IgD-negative memory B cell (primary cell): ENCODE results near the gene ZP3. TPM values are rescaled to one million over a fixed set of nuclear protein-coding genes. Genes with fewer than 3 reads are reported as not detected.
"Not testable (repeated sequence)": the region's sequence is repeated elsewhere in the genome, so short reads cannot be mapped to it uniquely, and the experiment has no call there.

Source experiments
- H3K27ac Mint-ChIP-seq, 3 donors: one replicate each; pipeline ENCODE4 v1.8.0; 2020 to 2022; ENCODE audit warnings: mild to moderate bottlenecking in 3 of 3, mixed read lengths in 3 of 3, moderate library complexity in 1 of 3
- H3K27me3 Mint-ChIP-seq: one replicate; pipeline ENCODE4 v1.8.0; 2021; ENCODE audit warnings: mixed read lengths
- H3K36me3 Mint-ChIP-seq: one replicate; pipeline ENCODE4 v1.8.0; 2020; ENCODE audit warnings: mild to moderate bottlenecking, mixed read lengths
- H3K4me1 Mint-ChIP-seq, 3 donors: one replicate each; pipeline ENCODE4 v1.8.0; 2020 to 2022; ENCODE audit warnings: mixed read lengths in 3 of 3, mild to moderate bottlenecking in 1 of 3
- H3K4me3 Mint-ChIP-seq, 4 donors: one replicate each; pipeline ENCODE4 v1.8.0; 2020 to 2022; ENCODE audit warnings: mild to moderate bottlenecking in 4 of 4, mixed read lengths in 4 of 4, moderate library complexity in 3 of 4
- H3K9me3 Mint-ChIP-seq, 3 donors: one replicate each; pipeline ENCODE4 v1.8.0; 2020 to 2021; ENCODE audit warnings: mixed read lengths in 3 of 3, mild to moderate bottlenecking in 1 of 3
- polyA plus RNA-seq: library from polyadenylated mRNA; unstranded; fragments of 300-500 nt; fragmentation: Illumina TruSeq; gene quantifications from one replicate; pipeline ENCODE4 v1.2.3, GENCODE V29; 2021

ZP3 gene
- polyA plus RNA-seq = 4.1 TPM

DNA sequence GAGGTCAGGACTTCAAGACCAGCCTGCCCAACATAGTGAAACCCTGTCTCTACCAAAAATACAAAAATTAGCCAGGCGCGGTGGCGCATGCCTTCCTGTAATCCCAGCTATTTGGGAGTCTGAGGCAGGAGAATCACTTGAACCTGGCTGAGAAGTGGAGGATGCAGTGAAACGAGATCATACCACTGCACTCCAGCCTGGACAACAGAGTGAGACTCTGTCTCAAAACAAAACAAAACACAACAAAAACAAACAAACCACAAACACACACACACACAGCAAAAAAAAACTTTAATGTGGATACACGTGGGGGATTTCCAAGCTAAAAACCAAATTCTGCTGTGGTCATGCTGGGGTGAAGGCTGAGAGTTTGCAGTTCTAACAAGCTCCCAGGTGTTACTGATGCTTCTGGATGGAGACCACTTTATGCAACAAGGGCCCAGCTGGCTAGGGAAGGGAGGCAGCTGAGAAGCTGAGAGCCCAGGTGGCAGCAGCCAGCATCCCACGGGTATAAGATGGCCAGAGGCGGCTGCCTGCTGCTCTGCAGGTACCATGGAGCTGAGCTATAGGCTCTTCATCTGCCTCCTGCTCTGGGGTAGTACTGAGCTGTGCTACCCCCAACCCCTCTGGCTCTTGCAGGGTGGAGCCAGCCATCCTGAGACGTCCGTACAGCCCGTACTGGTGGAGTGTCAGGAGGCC is at the start of gene ZP3:
TSS of gene ZP3 (plus strand) at position 538 of the 699 bp plus-strand sequence. CDS start at position 553, 15 bp downstream.
- H3K9me3 Mint-ChIP-seq = peaks cover 0 to 4% (median 0%) of the 10 kb centered on the region in 3 donors
- H3K4me3 Mint-ChIP-seq = no peak within 1 kb of the TSS
- H3K4me1 Mint-ChIP-seq = peaks cover 0 to 12% (median 12%) of the 10 kb centered on the region in 3 donors
- H3K27ac Mint-ChIP-seq = peak within 1 kb of the TSS in 1 of 3 donors; percentile 54
- peaks cover 8% of the 10 kb centered on the region for H3K27me3 Mint-ChIP-seq
- H3K36me3 Mint-ChIP-seq = no peaks in the 10 kb centered on the region

- peaks cover 8% of the 10 kb centered on the region for H3K27me3 Mint-ChIP-seq
- no peaks in the 10 kb centered on the region for H3K9me3 Mint-ChIP-seq
- peaks cover 0 to 6% (median 2%) of the 10 kb centered on the region in 3 donors for H3K4me1 Mint-ChIP-seq
- H3K4me3 Mint-ChIP-seq = no peak overlapping the region
- H3K36me3 Mint-ChIP-seq = no peaks in the 10 kb centered on the region
- H3K27ac Mint-ChIP-seq = no peak overlapping the region
Measured at GRCh38 chr7:76375251-76375650, 49.5 kb upstream of the ZP3 start.

DNA sequence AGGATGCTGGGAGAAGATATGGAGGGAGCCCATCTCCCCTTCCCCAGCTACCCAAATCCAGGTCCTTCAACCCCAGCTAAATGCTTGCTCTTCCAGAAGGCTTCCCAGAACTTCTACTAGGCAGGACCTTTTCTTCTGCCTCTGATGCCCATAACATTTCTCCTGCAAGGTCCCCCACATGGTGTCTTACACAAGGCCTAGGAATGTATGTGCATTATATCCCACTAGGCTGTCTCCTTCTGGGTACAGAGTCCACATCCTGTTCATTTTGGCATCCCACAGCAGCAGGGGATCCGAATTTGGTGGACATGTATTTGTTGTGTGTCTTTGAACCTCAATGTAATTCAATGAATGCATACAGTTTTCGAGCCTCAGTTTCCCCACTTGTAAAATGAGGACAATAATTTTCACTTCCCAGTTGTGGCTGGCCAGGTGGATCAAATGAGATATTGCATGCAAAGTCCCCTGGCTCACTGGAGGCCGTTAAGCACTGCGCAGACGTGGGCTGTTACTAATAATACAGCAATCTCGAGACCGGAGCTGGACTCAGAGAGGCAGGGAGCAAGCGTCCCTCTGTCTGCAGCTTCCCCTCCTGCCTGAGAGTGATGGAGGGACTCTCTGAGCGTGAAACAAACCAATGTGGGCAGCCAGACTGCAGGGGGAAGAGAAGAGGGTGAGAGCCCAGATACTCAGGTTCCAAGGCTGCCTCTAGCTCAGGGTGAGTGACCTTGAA is 47.4 kb upstream of the ZP3 start:
- Mint-ChIP-seq H3K36me3 (no peaks in the 10 kb centered on the region), H3K4me1 (peaks cover 0 to 6% (median 5%) of the 10 kb centered on the region in 3 donors), H3K27me3 (peaks cover 6% of the 10 kb centered on the region), H3K4me3 (no peak overlapping the region), H3K27ac (no peak overlapping the region), H3K9me3 (no peaks in the 10 kb centered on the region)

DNA sequence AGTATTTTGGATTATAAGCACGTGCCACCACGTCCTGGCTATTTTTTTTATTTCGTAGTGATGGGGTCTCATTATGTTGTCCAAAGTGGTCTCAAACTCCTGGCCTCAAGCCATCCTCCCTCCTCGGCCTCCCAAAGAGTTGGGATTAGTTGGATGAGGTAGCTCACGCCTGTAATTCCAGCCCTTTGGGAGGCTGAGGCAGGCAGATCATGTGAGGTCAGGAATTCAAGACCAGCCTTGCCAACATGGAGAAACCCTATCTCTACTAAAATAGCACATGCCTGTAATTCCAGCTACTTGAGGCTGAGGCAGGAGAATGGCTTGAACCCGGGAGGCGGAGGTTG is 44.2 kb upstream of the ZP3 start:
- Mint-ChIP-seq H3K4me3 (peak overlapping the region; percentile 71 to 92 (median 85)), H3K27me3 (no peaks in the 10 kb centered on the region), H3K9me3 (no peaks in the 10 kb centered on the region), H3K36me3 (no peaks in the 10 kb centered on the region), H3K4me1 (peaks cover 0 to 7% (median 5%) of the 10 kb centered on the region in 3 donors), H3K27ac (no peak overlapping the region)

- Mint-ChIP-seq H3K4me3 (peak overlapping the region in 2 of 4 donors; percentile 52 to 68), H3K9me3 (no peaks in the 10 kb centered on the region), H3K4me1 (peaks cover 1 to 7% (median 5%) of the 10 kb centered on the region in 3 donors), H3K27me3 (no peaks in the 10 kb centered on the region), H3K27ac (no peak overlapping the region), H3K36me3 (no peaks in the 10 kb centered on the region)
Measured at GRCh38 chr7:76381814-76382213, 42.9 kb upstream of the ZP3 start.

DNA sequence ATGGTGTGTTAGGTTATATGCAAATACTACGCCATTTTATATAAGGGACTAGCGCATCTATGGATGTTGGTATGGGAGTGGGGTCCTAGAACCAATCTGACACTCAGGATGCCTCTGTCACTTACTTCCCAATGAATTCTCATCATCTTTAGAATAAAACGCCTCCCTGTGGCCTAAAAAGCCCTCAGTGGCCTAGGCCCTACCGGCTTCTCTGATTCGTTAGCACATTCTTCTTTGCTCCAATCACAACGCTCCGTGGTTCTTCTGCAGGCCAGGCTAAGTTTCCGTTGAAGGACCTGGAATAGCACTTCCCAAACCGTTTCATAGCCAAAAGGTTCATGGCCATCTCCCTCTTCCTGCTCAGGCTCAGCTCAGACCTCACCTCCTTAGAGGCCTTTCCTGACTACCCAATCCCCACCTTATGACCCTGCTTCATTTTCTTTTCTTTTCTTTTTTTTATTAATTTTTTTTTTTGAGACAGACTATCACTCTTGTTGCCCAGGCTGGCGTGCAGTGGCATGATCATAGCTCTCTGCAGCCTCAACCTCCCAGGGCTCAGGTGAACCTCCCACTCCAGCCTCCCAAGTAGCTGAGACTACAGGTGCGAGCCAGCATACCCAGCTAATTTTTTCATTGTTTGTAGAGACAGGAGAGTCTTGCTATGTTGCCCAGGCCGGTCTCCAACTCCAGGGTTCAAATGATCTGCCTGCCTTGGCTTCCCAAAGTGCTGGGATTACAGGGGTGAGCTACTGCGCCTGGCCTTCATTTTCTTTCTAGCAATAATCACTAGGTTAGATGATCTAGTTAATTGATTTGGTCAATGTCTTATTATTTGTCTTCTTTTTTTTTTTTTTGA is 41.4 kb upstream of the ZP3 start:
- Mint-ChIP-seq H3K4me1 (peaks cover 4 to 11% (median 8%) of the 10 kb centered on the region in 3 donors), H3K9me3 (no peaks in the 10 kb centered on the region), H3K36me3 (peaks cover 1% of the 10 kb centered on the region), H3K27ac (no peak overlapping the region), H3K4me3 (peak overlapping the region in 1 of 4 donors; percentile 32), H3K27me3 (no peaks in the 10 kb centered on the region)

GRCh38 chr7:76386691-76387260 is 38.0 kb upstream of the ZP3 start:
- H3K36me3 Mint-ChIP-seq = peaks cover 2% of the 10 kb centered on the region
- H3K4me3 Mint-ChIP-seq = peak overlapping the region in 1 of 4 donors; percentile 31
- H3K9me3 Mint-ChIP-seq = no peaks in the 10 kb centered on the region
- H3K27me3 Mint-ChIP-seq = no peaks in the 10 kb centered on the region
- H3K4me1 Mint-ChIP-seq = peaks cover 4 to 10% (median 7%) of the 10 kb centered on the region in 3 donors
- H3K27ac Mint-ChIP-seq = no peak overlapping the region

GRCh38 chr7:76387789-76388188 is 37.0 kb upstream of the ZP3 start:
- H3K27me3 Mint-ChIP-seq, H3K36me3 Mint-ChIP-seq, H3K9me3 Mint-ChIP-seq: not testable (repeated sequence)
- Mint-ChIP-seq H3K27ac (peak overlapping the region in 2 of 3 donors; percentile 10 to 77), H3K4me1 (peaks cover 7 to 12% (median 11%) of the 10 kb centered on the region in 3 donors), H3K4me3 (peak overlapping the region in 2 of 4 donors; percentile 43 to 84)

DNA sequence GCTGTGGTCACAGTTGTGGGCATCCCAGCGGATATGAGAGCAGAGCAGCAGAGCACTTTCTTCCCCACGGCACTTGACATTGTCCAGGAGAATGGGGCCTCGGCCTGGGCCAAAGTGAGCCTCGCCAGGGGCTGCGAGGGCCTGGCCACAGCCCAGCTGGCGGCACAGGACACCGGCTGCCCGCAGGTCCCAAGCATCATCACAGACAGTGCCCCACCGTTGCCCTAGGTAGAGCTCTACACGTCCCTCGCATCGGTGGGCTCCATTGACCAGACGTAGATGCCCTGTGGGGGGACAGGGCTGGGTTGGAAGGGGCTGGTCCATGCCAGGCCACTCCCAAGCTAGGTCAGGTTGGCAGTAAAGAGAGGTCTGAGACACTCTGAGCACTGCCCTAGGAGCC is 34.7 kb upstream of the ZP3 start:
- H3K9me3 Mint-ChIP-seq = no peaks in the 10 kb centered on the region
- H3K27me3 Mint-ChIP-seq = no peaks in the 10 kb centered on the region
- peaks cover 10 to 18% (median 12%) of the 10 kb centered on the region in 3 donors for H3K4me1 Mint-ChIP-seq
- H3K4me3 Mint-ChIP-seq = peak overlapping the region in 2 of 4 donors; percentile 17 to 18
- peak overlapping the region in 1 of 3 donors; percentile 59 for H3K27ac Mint-ChIP-seq
- H3K36me3 Mint-ChIP-seq = peaks cover 2% of the 10 kb centered on the region

DNA sequence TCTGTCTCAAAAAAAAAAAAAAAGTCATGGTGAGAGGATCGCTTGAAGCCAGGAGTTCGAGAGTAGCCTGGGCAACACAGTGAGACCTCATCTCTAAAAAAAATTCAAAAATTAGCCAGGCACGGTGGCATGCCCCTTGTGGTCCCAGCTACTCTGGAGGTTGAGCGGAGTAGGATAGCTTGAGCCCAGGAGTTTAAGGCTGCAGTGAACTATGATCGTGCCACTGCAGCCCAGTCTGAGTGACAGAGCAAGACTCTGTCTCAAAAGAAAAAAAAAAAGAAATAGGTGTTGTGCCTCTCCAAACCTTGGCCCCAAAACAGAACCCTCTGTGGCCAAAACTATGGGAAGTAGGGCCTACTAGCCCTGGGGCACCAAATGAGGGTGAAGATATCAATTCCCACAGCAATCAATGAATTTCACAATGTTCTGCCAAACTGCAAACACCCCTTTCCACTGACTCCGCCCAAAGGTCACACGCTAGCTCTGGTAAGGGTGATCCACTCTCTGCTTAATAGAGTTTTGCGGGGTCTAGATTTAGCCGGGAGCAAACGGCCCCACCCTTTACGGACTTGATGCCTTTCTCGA is 32.1 kb upstream of the ZP3 start:
- H3K4me3 Mint-ChIP-seq = peak overlapping the region; percentile 84 to 94 (median 86)
- H3K27ac Mint-ChIP-seq = peak overlapping the region; percentile 71 to 97 (median 85)
- no peaks in the 10 kb centered on the region for H3K9me3 Mint-ChIP-seq
- peaks cover 2% of the 10 kb centered on the region for H3K36me3 Mint-ChIP-seq
- H3K27me3 Mint-ChIP-seq = no peaks in the 10 kb centered on the region
- H3K4me1 Mint-ChIP-seq = peaks cover 13 to 23% (median 17%) of the 10 kb centered on the region in 3 donors

- Mint-ChIP-seq H3K27me3 (no peaks in the 10 kb centered on the region), H3K36me3 (no peaks in the 10 kb centered on the region), H3K9me3 (no peaks in the 10 kb centered on the region), H3K4me3 (peak overlapping the region; percentile 84 to 94 (median 88)), H3K27ac (peak overlapping the region; percentile 85 to 97 (median 85)), H3K4me1 (peaks cover 16 to 21% (median 17%) of the 10 kb centered on the region in 3 donors)
Measured at GRCh38 chr7:76393116-76394031, 31.4 kb upstream of the ZP3 start.

DNA sequence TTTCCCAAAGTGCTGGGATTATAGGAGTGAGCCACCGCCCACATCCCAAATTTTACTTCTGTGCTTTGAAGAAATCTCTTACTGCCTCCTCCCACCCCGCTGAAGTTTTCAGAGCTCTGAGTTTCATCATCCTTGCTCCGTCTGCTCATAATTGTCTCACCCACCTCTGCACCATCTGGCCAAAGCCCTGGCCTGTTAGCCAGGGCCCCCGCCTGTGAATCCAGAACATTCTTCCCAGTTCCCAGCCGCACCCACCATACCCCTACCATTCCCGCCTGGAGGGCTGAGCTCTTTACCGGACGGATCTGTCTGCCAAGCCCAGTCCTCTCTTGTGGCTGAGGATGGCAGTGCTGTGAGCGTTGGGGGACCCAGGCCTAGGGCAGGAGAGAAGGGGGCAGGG is 29.8 kb upstream of the ZP3 start:
- Mint-ChIP-seq H3K27me3 (no peaks in the 10 kb centered on the region), H3K9me3 (no peaks in the 10 kb centered on the region), H3K36me3 (no peaks in the 10 kb centered on the region), H3K27ac (peak overlapping the region in 1 of 3 donors; percentile 86), H3K4me1 (peaks cover 16 to 21% (median 17%) of the 10 kb centered on the region in 3 donors), H3K4me3 (peak overlapping the region in 2 of 4 donors; percentile 46 to 72)

DNA sequence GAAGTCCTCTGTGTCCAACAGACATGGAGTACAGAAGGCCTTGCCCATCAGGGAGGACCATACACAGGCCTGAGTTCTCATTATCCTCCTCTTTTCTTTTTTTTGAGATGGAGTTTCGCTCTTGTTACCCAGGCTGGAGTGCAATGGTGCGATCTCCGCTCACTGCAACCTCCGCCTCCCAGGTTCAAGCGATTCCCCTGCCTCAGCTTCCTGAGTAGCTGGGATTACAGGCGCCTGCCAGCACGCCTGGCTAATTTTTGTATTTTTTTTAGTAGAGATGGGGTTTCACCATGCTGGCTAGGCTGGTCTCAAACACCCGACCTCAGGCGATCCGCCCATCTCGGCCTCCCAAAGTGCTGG is 29.2 kb upstream of the ZP3 start:
- Mint-ChIP-seq H3K4me3 (peak overlapping the region in 2 of 4 donors; percentile 63 to 72), H3K27ac (peak overlapping the region in 1 of 3 donors; percentile 86), H3K4me1 (peaks cover 16 to 21% (median 17%) of the 10 kb centered on the region in 3 donors)
- not testable (repeated sequence) for H3K36me3 Mint-ChIP-seq, H3K27me3 Mint-ChIP-seq, H3K9me3 Mint-ChIP-seq
